Mesenchymal stem cell (in vitro differentiated cells and primary cell): ENCODE results near the gene CTNNA3.
A peak's percentile ranks its signal among the peaks of the same experiment; 100 is the strongest.
"Not testable (repeated sequence)": the region's sequence is repeated elsewhere in the genome, so short reads cannot be mapped to it uniquely, and the experiment has no call there.

Experiments used
- DNase-seq: peaks from one replicate; pipeline ENCODE4 v3.0.0-alpha.2; 2013
- H2AFZ ChIP-seq: one replicate; pipeline ENCODE4 v1.6.1; 2013; ENCODE audit warnings: low read depth, mild to moderate bottlenecking, control low read depth, inconsistent platforms, low read length, moderate library complexity
- H2AK5ac ChIP-seq: 2 replicates; pipeline ENCODE4 v1.6.1; 2013; ENCODE audit warnings: low read length, moderate library complexity, mild to moderate bottlenecking, inconsistent platforms; ENCODE audit not compliant: severe bottlenecking
- H2BK120ac ChIP-seq: one replicate; pipeline ENCODE4 v1.6.1; 2013; ENCODE audit warnings: low read depth, mild to moderate bottlenecking, inconsistent platforms, low read length, moderate library complexity
- H2BK12ac ChIP-seq, 2 experiments: one replicate each; pipeline ENCODE4 v1.6.1; 2013; ENCODE audit warnings: inconsistent platforms in 2 of 2, low read length in 2 of 2, mild to moderate bottlenecking in 2 of 2, moderate library complexity in 2 of 2, control low read depth in 1 of 2
- H2BK15ac ChIP-seq: one replicate; pipeline ENCODE4 v1.6.1; 2013; ENCODE audit warnings: mild to moderate bottlenecking, low read depth, inconsistent platforms; ENCODE audit not compliant: poor library complexity, severe bottlenecking
- H2BK5ac ChIP-seq: 2 replicates; pipeline ENCODE4 v1.6.1; 2013; ENCODE audit warnings: low read depth, mild to moderate bottlenecking, low read length, control low read depth, inconsistent platforms; ENCODE audit not compliant: poor library complexity, severe bottlenecking
- H3K14ac ChIP-seq, 2 experiments: one replicate each; pipeline ENCODE4 v1.6.1; 2013; ENCODE audit warnings: inconsistent platforms in 2 of 2, low read length in 2 of 2, control low read depth in 1 of 2, mild to moderate bottlenecking in 1 of 2, moderate library complexity in 1 of 2
- H3K18ac ChIP-seq, 2 experiments: one replicate each; pipeline ENCODE4 v1.6.1; 2013; ENCODE audit warnings: inconsistent platforms in 2 of 2, low read length in 2 of 2, control low read depth in 1 of 2, low read depth in 1 of 2, mild to moderate bottlenecking in 1 of 2
- H3K23ac ChIP-seq, 2 experiments: one replicate each; pipeline ENCODE4 v1.6.1; 2013; ENCODE audit warnings: inconsistent platforms in 2 of 2, low read length in 2 of 2, mild to moderate bottlenecking in 2 of 2, moderate library complexity in 2 of 2, control low read depth in 1 of 2
- H3K27ac ChIP-seq: 2 replicates; pipeline ENCODE4 v1.5.1; 2013; ENCODE audit warnings: mild to moderate bottlenecking, moderate library complexity, low read length, control low read depth, inconsistent platforms; ENCODE audit not compliant: poor library complexity, severe bottlenecking
- H3K27me3 ChIP-seq, 2 experiments: 2 replicates each; pipeline versions ENCODE4 v1.6.1 to v1.7.0; 2013; ENCODE audit warnings: low read length in 2 of 2, mild to moderate bottlenecking in 2 of 2, moderate library complexity in 2 of 2, control low read depth in 1 of 2, inconsistent platforms in 1 of 2; ENCODE audit not compliant: control insufficient read depth in 1 of 2, insufficient read depth in 1 of 2
- H3K36me3 ChIP-seq, 2 experiments: 2 replicates each; pipeline versions ENCODE4 v1.6.1 to v1.7.0; 2013; ENCODE audit warnings: low read length in 2 of 2, control low read depth in 1 of 2, inconsistent platforms in 1 of 2, low read depth in 1 of 2, mild to moderate bottlenecking in 1 of 2; ENCODE audit not compliant: insufficient read depth in 2 of 2, control insufficient read depth in 1 of 2
- H3K4ac ChIP-seq, 2 experiments: one replicate each; pipeline ENCODE4 v1.6.1; 2013; ENCODE audit warnings: inconsistent platforms in 2 of 2, low read length in 2 of 2, mild to moderate bottlenecking in 2 of 2, moderate library complexity in 2 of 2, control low read depth in 1 of 2, low read depth in 1 of 2
- H3K4me1 ChIP-seq: 2 replicates; pipeline ENCODE4 v1.6.1; 2013; ENCODE audit warnings: low read depth, low read length, control low read depth; ENCODE audit not compliant: control insufficient read depth, insufficient read depth
- H3K4me2 ChIP-seq: 2 replicates; pipeline ENCODE4 v1.6.1; 2013; ENCODE audit warnings: low read length, mild to moderate bottlenecking, inconsistent platforms; ENCODE audit not compliant: poor library complexity, severe bottlenecking
- H3K4me3 ChIP-seq, 2 experiments: 2 replicates each; pipeline versions ENCODE4 v1.5.1 to v1.7.0; 2013; ENCODE audit warnings: low read length in 2 of 2, mild to moderate bottlenecking in 2 of 2, control low read depth in 1 of 2, low read depth in 1 of 2; ENCODE audit not compliant: insufficient read depth in 1 of 2
- H3K79me1 ChIP-seq: replicated peaks from 2 replicates; pipeline ENCODE4 v1.6.1; 2013; ENCODE audit warnings: mild to moderate bottlenecking, control low read depth, low read length, inconsistent platforms; ENCODE audit not compliant: poor library complexity, severe bottlenecking
- H3K9ac ChIP-seq: 2 replicates; pipeline ENCODE4 v1.7.0; 2013; ENCODE audit warnings: mild to moderate bottlenecking, low read length, moderate library complexity
- H3K9me3 ChIP-seq: 2 replicates; pipeline ENCODE4 v1.7.0; 2013; ENCODE audit warnings: mild to moderate bottlenecking, low read length; ENCODE audit not compliant: control insufficient read depth
- H4K8ac ChIP-seq: one replicate; pipeline ENCODE4 v1.6.1; 2013; ENCODE audit warnings: inconsistent platforms, mild to moderate bottlenecking, low read length, moderate library complexity
- H4K91ac ChIP-seq: one replicate; pipeline ENCODE4 v1.6.1; 2013; ENCODE audit warnings: mild to moderate bottlenecking, low read length, inconsistent platforms
- WGBS: methylation state at CpG from one replicate; pipeline ENCODE4 v1.1.7; 2013; ENCODE audit warnings: mixed read lengths; 5-methylcytosine and 5-hydroxymethylcytosine counted together

CTNNA3 gene

GRCh38 chr10:67239864-67240497 lies 456.0 kb downstream of the CTNNA3 start:
- 80% methylated on average over 1 of the region's 2 CpGs for WGBS

GRCh38 chr10:67230680-67231500 lies 465.1 kb downstream of the CTNNA3 start:
- not testable (repeated sequence) for H4K8ac ChIP-seq, H4K91ac ChIP-seq, H2BK5ac ChIP-seq, H3K14ac ChIP-seq, H2BK15ac ChIP-seq, H3K9me3 ChIP-seq, H3K4me1 ChIP-seq, H2AK5ac ChIP-seq, H3K4ac ChIP-seq, H3K23ac ChIP-seq, H2BK120ac ChIP-seq, DNase-seq, H3K27ac ChIP-seq, H3K79me1 ChIP-seq, H3K36me3 ChIP-seq, H3K18ac ChIP-seq, H2BK12ac ChIP-seq, H3K27me3 ChIP-seq, H3K9ac ChIP-seq
- peak overlapping the region; percentile 66 for H3K4me2 ChIP-seq
- H2AFZ ChIP-seq: peak overlapping the region; percentile 18
- WGBS: 21% methylated on average over 26 of the region's 29 CpGs
- H3K4me3 ChIP-seq: peak overlapping the region in 1 of 2 experiments; percentile 45

More at GRCh38 chr10:67239864-67240497, 456.0 kb downstream of the CTNNA3 start:
- Histone ChIP-seq H2AK5ac (no peak overlapping the region), H3K23ac (no peak overlapping the region), H3K79me1 (no peaks in the 10 kb centered on the region), H3K4me1 (no peaks in the 10 kb centered on the region), H3K4me2 (no peak overlapping the region), H2AFZ (no peak overlapping the region), H3K27ac (no peak overlapping the region), H4K8ac (no peak overlapping the region), H3K14ac (no peak overlapping the region), H3K4ac (no peak overlapping the region), H3K36me3 (no peaks in the 10 kb centered on the region), H3K9ac (no peak overlapping the region), H2BK12ac (no peak overlapping the region), H2BK120ac (no peak overlapping the region), H2BK5ac (no peak overlapping the region), H3K9me3 (no peaks in the 10 kb centered on the region), H3K4me3 (no peak overlapping the region), H2BK15ac (no peak overlapping the region), H3K18ac (no peak overlapping the region), H4K91ac (no peak overlapping the region), H3K27me3 (no peaks in the 10 kb centered on the region)
- no peak for DNase-seq

- no peak overlapping the region for H3K14ac ChIP-seq
- H4K91ac ChIP-seq: no peak overlapping the region
- H3K4me3 ChIP-seq: no peak overlapping the region
- no peak overlapping the region for H3K9ac ChIP-seq
- H3K18ac ChIP-seq: no peak overlapping the region
- no peaks in the 10 kb centered on the region for H3K36me3 ChIP-seq
- no peaks in the 10 kb centered on the region for H3K4me1 ChIP-seq
- H3K23ac ChIP-seq: no peak overlapping the region
- no peak overlapping the region for H2BK15ac ChIP-seq
- no peak overlapping the region for H2AFZ ChIP-seq
- H3K4ac ChIP-seq: no peak overlapping the region
- no peaks in the 10 kb centered on the region for H3K27me3 ChIP-seq
- no peak for DNase-seq
- H3K27ac ChIP-seq: no peak overlapping the region
- H3K79me1 ChIP-seq: no peaks in the 10 kb centered on the region
- H3K4me2 ChIP-seq: no peak overlapping the region
- H2BK12ac ChIP-seq: no peak overlapping the region
- no peak overlapping the region for H4K8ac ChIP-seq
- no peaks in the 10 kb centered on the region for H3K9me3 ChIP-seq
- H2BK5ac ChIP-seq: no peak overlapping the region
- no peak overlapping the region for H2AK5ac ChIP-seq
- H2BK120ac ChIP-seq: no peak overlapping the region
- WGBS: 84% methylated on average over 4 of the region's 4 CpGs
Observed at GRCh38 chr10:67225226-67225625, 470.8 kb downstream of the CTNNA3 start.

GRCh38 chr10:67224553-67224952 lies 471.4 kb downstream of the CTNNA3 start:
- H2AFZ ChIP-seq: no peak overlapping the region
- H3K18ac ChIP-seq: no peak overlapping the region
- DNase-seq: no peak
- H3K36me3 ChIP-seq: no peaks in the 10 kb centered on the region
- H3K14ac ChIP-seq: no peak overlapping the region
- no peak overlapping the region for H3K9ac ChIP-seq
- H4K91ac ChIP-seq: no peak overlapping the region
- no peak overlapping the region for H2BK12ac ChIP-seq
- no peak overlapping the region for H2BK5ac ChIP-seq
- no peak overlapping the region for H3K4me2 ChIP-seq
- no peak overlapping the region for H3K27ac ChIP-seq
- no peak overlapping the region for H3K4ac ChIP-seq
- H3K27me3 ChIP-seq: no peaks in the 10 kb centered on the region
- H3K9me3 ChIP-seq: no peaks in the 10 kb centered on the region
- H4K8ac ChIP-seq: no peak overlapping the region
- no peak overlapping the region for H3K4me3 ChIP-seq
- no peak overlapping the region for H2AK5ac ChIP-seq
- H3K4me1 ChIP-seq: no peaks in the 10 kb centered on the region
- WGBS: 75% methylated on average over 5 of the region's 5 CpGs
- no peak overlapping the region for H3K23ac ChIP-seq
- no peak overlapping the region for H2BK15ac ChIP-seq
- no peak overlapping the region for H2BK120ac ChIP-seq
- no peaks in the 10 kb centered on the region for H3K79me1 ChIP-seq
